HepG2 (cell line): Measurements from ENCODE around the gene NFE2L1. TPM values are rescaled to one million over a fixed set of nuclear protein-coding genes. Genes with fewer than 3 reads are reported as not detected.

Source experiments
- BCLAF1 ChIP-seq: fragments of 450-650 bp; IDR thresholded peaks from 2 replicates; pipeline ENCODE4 v1.6.1; 2017; ENCODE audit warnings: mild to moderate bottlenecking
- CEBPG ChIP-seq: IDR thresholded peaks from 2 replicates; pipeline ENCODE4 v1.6.1; 2016
- CHCHD3 ChIP-seq: sonication (generic); formaldehyde crosslinking; IDR thresholded peaks from 2 replicates; pipeline ENCODE4 v1.8.0; 2022; ENCODE audit warnings: mild to moderate bottlenecking, missing genetic modification reagents, moderate library complexity
- FOXK1 ChIP-seq: sonication (generic); formaldehyde crosslinking; IDR thresholded peaks from 2 replicates; pipeline ENCODE4 v1.4.0; 2020; ENCODE audit warnings: low read depth, missing genetic modification reagents, borderline replicate concordance
- FOXP4 ChIP-seq: sonication (generic); formaldehyde crosslinking; IDR thresholded peaks from 2 replicates; pipeline ENCODE4 v1.4.0; 2020; ENCODE audit warnings: missing genetic modification reagents
- GMEB2 ChIP-seq: IDR thresholded peaks from 2 replicates; pipeline ENCODE4 v1.6.1; 2016; ENCODE audit warnings: missing biosample characterization, missing genetic modification reagents, low read depth
- HMGA1 ChIP-seq: sonication (generic); formaldehyde crosslinking; conservative IDR thresholded peaks from 2 replicates; pipeline ENCODE4 v1.4.0; 2020; ENCODE audit warnings: missing genetic modification reagents
- MAZ ChIP-seq, 2 experiments: sonication (generic) in 1 of 2; formaldehyde crosslinking in 1 of 2; IDR thresholded peaks; 2 replicates each; pipeline versions ENCODE4 v1.5.0 to v1.6.1; 2012 to 2020; ENCODE audit warnings: low read depth in 2 of 2, mild to moderate bottlenecking in 2 of 2, borderline replicate concordance in 1 of 2, improper control_type of control experiment in 1 of 2, low read length in 1 of 2, missing genetic modification reagents in 1 of 2, moderate library complexity in 1 of 2
- NFKBIZ ChIP-seq: IDR thresholded peaks from 2 replicates; pipeline ENCODE4 v1.6.1; 2018; ENCODE audit warnings: missing genetic modification reagents, missing compliant biosample characterization
- PHF21A ChIP-seq: sonication (generic); formaldehyde crosslinking; IDR thresholded peaks from 2 replicates; pipeline ENCODE4 v1.5.0; 2020; ENCODE audit warnings: mild to moderate bottlenecking, missing genetic modification reagents
- RFXANK ChIP-seq: IDR thresholded peaks from 2 replicates; pipeline ENCODE4 v1.6.1; 2016
- SIN3B ChIP-seq: fragments of 150-350 bp; IDR thresholded peaks from 2 replicates; pipeline ENCODE4 v1.6.1; 2014; ENCODE audit warnings: low read length
- SOX13 ChIP-seq, 3 experiments: fragments of 450-650 bp in 1 of 3; sonication (generic) in 1 of 3; formaldehyde crosslinking in 1 of 3; IDR thresholded peaks in 2 of 3; conservative IDR thresholded peaks in 1 of 3; 2 replicates each; pipeline versions ENCODE4 v1.5.0 to v1.6.1; 2016 to 2020; ENCODE audit warnings: antibody characterized with exemption in 1 of 3, mild to moderate bottlenecking in 1 of 3, missing compliant biosample characterization in 1 of 3, missing genetic modification reagents in 1 of 3, moderate library complexity in 1 of 3
- STAT5B ChIP-seq: sonication (generic); formaldehyde crosslinking; IDR thresholded peaks from 2 replicates; pipeline ENCODE4 v1.4.0; 2020; ENCODE audit warnings: missing genetic modification reagents
- THAP8 ChIP-seq: sonication (generic); formaldehyde crosslinking; IDR thresholded peaks from 2 replicates; pipeline ENCODE4 v1.5.1; 2020; ENCODE audit warnings: missing genetic modification reagents, mild to moderate bottlenecking, borderline replicate concordance
- ZFP90 ChIP-seq: sonication (generic); formaldehyde crosslinking; IDR thresholded peaks from 2 replicates; pipeline ENCODE4 v1.8.0; 2022; ENCODE audit warnings: missing genetic modification reagents, mild to moderate bottlenecking, inconsistent platforms, borderline replicate concordance
- ZNF354B ChIP-seq: sonication (generic); formaldehyde crosslinking; IDR thresholded peaks from 2 replicates; pipeline ENCODE4 v1.8.0; 2022; ENCODE audit warnings: mild to moderate bottlenecking, missing genetic modification reagents
- ZNF468 ChIP-seq: sonication (generic); formaldehyde crosslinking; IDR thresholded peaks from 2 replicates; pipeline ENCODE4 v1.8.0; 2022; ENCODE audit warnings: mild to moderate bottlenecking, moderate library complexity, missing genetic modification reagents
- ZNF562 ChIP-seq: sonication (generic); formaldehyde crosslinking; IDR thresholded peaks from 2 replicates; pipeline ENCODE4 v1.8.0; 2022; ENCODE audit warnings: missing genetic modification reagents, borderline replicate concordance
- ZNF850 ChIP-seq: sonication (generic); formaldehyde crosslinking; conservative IDR thresholded peaks from 2 replicates; pipeline ENCODE4 v1.9.0; 2021; ENCODE audit warnings: mild to moderate bottlenecking, missing genetic modification reagents
- polyA plus RNA-seq, 8 experiments: library from polyadenylated mRNA; depleted of rRNA in 3 of 8; stranded (reverse) in 7 of 8; unstranded in 1 of 8; fragments of >200 nt; fragmentation: Illumina TruSeq in 4 of 8; extraction: Trizol in 4 of 8; gene quantifications; 2 replicates each; pipeline versions ENCODE4 v1.2.1 to v1.2.3, GENCODE V29; 2011 to 2016; ENCODE audit warnings: low read depth in 4 of 8, missing spikeins in 1 of 8, mixed read lengths in 1 of 8; ENCODE audit not compliant: insufficient read depth in 1 of 8
- total RNA-seq, 5 experiments: library from RNA; depleted of rRNA; stranded (reverse); fragments of >200 nt; fragmentation: Illumina TruSeq; extraction: Trizol; gene quantifications; 2 replicates each; pipeline ENCODE4 v1.2.3, GENCODE V29; 2016; ENCODE audit warnings: low read depth in 1 of 5

NFE2L1 gene
- total and polyA plus RNA-seq, 2 of the 13 experiments (the other 11 are each of a cell fraction or from before 2014, with no cell fraction given) = 67.0 to 234 TPM

- TF ChIP-seq STAT5B (CRISPR knock-in tag) (no peak; the same call in 1 of the 2 replicates), NFKBIZ (CRISPR knock-in tag) (no peak), BCLAF1 (no peak), RFXANK (CRISPR knock-in tag) (no peak), GMEB2 (CRISPR knock-in tag) (peak; percentile 11; the same call in 1 of the 2 replicates), FOXP4 (CRISPR knock-in tag) (no peak; the same call in 1 of the 2 replicates), FOXK1 (CRISPR knock-in tag) (peak; percentile 48; the same call in 1 of the 2 replicates), SOX13 (IDR thresholded peaks at IDR 0.05) (no peak), SOX13 (CRISPR knock-in tag; conservative IDR thresholded peaks at IDR 0.05 in 1 of 2, IDR thresholded peaks at IDR 0.05 in 1 of 2) (no peak), ZNF468 (CRISPR knock-in tag) (peak; percentile 89; the same call in 1 of the 2 replicates), ZNF562 (no peak), CHCHD3 (CRISPR knock-in tag) (no peak), ZFP90 (peak; percentile 75), HMGA1 (CRISPR knock-in tag) (no peak), THAP8 (CRISPR knock-in tag) (no peak), SIN3B (no peak), PHF21A (peak; percentile 74), MAZ (IDR thresholded peaks at IDR 0.05; ENCODE audit: borderline replicate concordance, low read depth, low read length) (no peak), MAZ (CRISPR knock-in tag; IDR thresholded peaks at IDR 0.05; ENCODE audit: low read depth) (no peak; the same call in 1 of the 2 replicates), ZNF354B (peak; percentile 86; the same call in 1 of the 2 replicates), ZNF850 (CRISPR knock-in tag) (no peak; the same call in 1 of the 2 replicates), CEBPG (CRISPR knock-in tag) (peak; percentile 43; the same call in 1 of the 2 replicates)
Measured at GRCh38 chr17:48047741-48048383, at the start of gene NFE2L1 (continued).
